Left colon (tissue), 2 donors: Measurements from ENCODE around the gene SLC39A11. TPM values are rescaled to one million over a fixed set of nuclear protein-coding genes. Genes with fewer than 3 reads are reported as not detected.
"Not testable (repeated sequence)": the region's sequence is repeated elsewhere in the genome, so short reads cannot be mapped to it uniquely, and the experiment has no call there.

Experiments used
- ATAC-seq: fragments of 200-7000 bp; cut with Tn5 transposase; one replicate; pipeline ENCODE4 v1.9.1; 2020; ENCODE audit warnings: mild to moderate bottlenecking, moderate library complexity
- DNase-seq, 2 donors: peaks; one replicate each; pipeline ENCODE4 v3.0.0-alpha.2; 2020
- intact Hi-C, 2 donors: fragments of 100-400 bp; cut with DNase I in 1 of 2; cut with micrococcal nuclease in 1 of 2; formaldehyde crosslinking; loops; one replicate each; pipeline versions ENCODE4 v1.11.2 to v1.14.0; 2022; cut with DNase I, micrococcal nuclease
- total RNA-seq, 2 donors: library from RNA; stranded (reverse); fragmentation: NEBNext Ultra II Directional; extraction: Animal tissue kit (Norgen Biotek cat#: 25700); gene quantifications; one replicate each; pipeline ENCODE4 v1.2.1, GENCODE V29; 2021
- donor health status: DM: no; HTN: no; CAD: no.
- donor health status: DM: yes; HTN: yes; CAD: no.

Gene SLC39A11
- total RNA-seq, 2 donors from 2014 or later: 67.4 to 89.8 TPM

DNA sequence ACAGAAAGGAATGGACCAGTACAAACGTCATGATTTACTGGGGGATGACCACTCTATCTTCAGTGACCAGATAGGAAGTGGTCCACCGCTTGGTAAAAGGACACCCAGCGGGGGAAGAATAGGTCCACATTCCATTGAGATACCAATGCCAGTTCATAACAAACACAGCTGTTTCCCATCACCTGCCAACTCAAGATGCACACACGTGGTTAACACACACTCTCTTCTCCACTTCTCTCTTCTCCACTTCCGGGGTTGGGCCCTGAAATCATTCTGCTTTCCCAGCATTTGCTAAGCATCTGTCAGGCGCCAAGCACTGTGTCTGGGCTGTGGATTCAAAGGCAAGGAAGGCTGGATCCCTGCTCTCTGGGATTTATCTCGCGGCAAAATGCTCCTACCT, 175.5 kb downstream of the SLC39A11 start:
- DNase-seq: no peak
- ATAC-seq: no peak
- intact Hi-C loops: no loop called here

DNA sequence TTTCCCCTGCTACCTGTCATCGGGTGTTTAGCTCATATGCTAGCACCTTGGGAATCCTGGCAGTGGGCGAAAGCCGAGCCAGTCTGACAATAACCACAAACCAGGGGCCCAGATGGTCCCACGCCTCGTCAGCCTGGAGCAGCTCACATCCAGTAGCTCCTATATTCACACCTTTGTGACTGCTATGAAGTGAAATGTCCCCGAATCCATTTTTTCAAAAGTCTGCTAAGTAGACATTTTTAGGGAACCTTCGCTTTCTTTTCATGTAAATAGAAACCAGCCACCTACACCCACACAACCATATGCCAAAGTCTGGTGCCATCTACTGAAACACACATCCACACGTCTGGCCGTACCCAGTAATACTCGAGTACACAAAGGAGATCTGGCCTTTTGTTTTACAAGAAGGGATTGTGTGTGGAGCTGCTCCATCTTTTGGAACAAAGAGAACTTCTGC, 176.8 kb downstream of the SLC39A11 start:
- DNase-seq (no peak), ATAC-seq (no peak)

DNA sequence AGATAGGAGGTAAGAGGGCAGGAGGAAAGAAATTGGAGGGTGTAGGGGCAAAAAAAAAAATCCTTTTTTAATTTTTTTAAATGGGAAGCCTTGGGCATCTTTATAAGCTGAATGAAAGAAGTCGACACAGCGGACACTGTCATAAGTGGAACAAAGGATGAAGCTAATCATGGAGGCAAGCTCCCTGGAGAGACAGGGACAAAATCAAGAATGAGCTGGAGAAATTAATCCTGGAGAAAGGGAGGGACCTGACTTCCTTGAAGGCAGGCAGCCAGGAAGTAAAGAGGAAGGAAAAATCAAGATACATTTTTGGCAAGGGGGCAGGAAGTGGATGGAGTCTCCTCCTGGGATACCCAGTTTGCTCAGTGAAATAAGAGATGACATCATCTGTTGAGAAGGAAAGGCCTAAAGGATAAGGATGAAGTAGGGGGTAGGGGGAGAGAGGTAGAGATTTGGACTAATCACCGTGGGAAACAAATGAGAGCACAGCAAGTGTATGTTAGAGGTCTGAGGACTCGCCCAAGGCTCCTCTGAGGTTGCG, 179.3 kb downstream of the SLC39A11 start:
- ATAC-seq: no peak
- DNase-seq: no peak

More for the DNA sequence above, 176.8 kb downstream of the SLC39A11 start:
- intact Hi-C loops: no loop called here

DNA sequence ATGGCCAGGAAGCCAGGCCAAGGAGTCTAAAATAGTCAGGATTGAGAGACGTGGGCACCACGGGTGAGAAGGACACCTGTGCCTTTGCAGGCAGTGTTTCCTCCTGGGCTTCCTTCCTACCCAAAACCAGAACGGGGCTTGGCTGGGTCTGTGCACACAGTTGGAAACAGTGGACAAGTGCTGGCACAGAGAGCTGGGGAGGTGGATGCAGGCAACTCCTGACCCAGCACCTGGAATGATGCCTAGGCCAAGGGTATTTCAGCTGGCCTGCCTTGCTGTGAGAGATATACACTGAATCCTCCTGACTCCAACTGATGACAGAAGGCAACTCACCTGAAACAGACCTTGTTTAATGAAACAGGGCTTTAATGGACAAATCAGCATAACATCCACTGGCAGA, 186.2 kb downstream of the SLC39A11 start:
- no peak for ATAC-seq
- intact Hi-C loops: no loop called here

More for the DNA sequence above, 179.3 kb downstream of the SLC39A11 start:
- intact Hi-C loops: no loop called here

DNA sequence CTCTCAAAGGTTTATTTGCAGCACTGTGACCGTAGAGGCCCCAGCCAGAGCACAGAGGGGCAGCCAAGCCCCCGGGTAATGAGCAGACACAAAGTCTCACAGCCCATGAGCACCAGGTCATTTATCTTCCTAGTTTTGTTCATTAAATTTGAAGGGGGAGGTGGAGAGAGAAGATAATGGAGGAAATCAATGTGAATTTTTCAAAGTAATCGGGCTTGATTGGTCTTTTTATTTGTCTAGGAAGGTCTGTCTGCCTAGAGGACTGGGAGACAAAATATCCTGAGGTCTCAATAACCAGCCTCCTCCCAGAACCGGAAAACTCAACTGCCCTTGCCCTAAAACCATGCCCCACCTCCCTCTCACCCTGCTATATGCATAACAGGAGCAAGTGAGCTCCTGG, 189.0 kb downstream of the SLC39A11 start:
- DNase-seq (no peak), ATAC-seq (no peak)
- intact Hi-C loops: no loop called here

More for the DNA sequence above, 186.2 kb downstream of the SLC39A11 start:
- no peak for DNase-seq

DNA sequence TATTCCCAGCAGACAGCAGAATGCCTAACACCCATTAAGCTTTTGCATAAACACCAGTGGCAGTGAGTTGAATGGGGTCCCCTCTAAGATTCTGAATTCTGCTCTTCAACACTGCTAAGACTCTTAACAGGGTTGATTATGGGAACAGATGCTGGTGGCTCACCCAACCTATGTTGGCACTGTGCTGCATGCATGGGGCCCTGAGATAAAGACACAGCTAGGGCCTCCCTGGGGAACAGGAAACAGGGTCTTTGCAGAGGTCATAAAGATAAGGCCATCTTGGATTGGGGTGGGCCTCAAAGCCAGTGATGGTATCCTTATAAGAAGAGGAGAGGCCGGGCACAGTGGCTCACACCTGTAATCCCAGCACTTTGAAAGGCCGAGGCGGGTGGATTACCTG, 190.8 kb downstream of the SLC39A11 start:
- intact Hi-C loops: no loop called here
- ATAC-seq: no peak
- DNase-seq: no peak

DNA sequence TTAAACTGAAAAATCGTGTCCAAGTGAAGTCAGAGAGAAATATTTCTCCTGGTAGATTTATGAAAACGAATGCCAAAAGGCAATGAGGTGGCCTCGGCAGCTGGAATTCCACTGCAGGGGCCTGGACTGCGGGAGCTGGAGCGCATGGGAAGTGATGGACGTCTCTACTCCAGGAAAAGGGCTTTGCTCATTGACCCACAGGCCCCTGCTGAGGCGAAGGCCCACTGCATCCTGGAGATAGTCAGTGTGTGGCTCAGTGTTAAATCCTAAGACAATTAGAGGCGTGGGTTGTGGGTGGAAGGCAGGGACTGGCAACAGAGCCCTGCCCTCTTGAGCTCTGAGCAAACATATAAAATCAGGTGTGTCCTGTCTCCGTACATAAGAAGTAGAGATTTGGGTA, 191.4 kb downstream of the SLC39A11 start:
- peak; percentile 82 for ATAC-seq
- intact Hi-C loops: no loop called here
- no peak for DNase-seq

DNA sequence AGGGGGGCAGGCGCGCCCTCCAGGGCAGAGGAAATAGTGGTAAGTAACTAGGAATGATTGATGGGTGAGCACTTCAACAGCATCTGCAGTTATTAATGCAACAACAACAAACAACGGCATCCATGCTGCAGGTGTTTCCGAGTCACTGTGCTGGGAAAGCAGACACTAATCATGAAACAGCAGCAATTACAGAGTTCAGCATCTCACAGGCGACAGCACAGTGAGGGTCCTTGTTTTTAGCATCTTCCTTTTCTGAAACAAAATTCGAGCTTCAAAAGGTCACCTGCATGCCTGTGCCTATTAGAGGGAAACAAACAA, 191.9 kb downstream of the SLC39A11 start:
- no peak for DNase-seq
- ATAC-seq: no peak
- intact Hi-C loops: no loop called here

DNA sequence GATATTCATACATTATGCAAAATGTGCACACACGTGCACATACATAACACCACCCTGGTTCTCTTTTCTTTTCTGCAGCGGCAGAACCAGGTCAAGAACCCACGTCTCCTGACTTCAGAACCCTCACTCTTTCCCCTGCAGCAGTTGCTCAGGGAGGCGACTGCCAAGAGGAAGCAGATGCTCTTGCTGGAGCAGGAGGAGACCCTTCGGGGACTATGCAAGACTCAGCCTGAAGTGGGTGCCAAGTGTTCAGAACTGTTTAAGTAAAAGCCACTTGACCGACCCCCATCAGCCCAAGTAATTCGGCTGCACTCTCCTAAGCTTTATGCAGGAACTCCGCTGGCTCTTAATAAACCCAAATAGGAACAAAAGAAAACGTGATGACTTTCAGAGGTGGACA, 193.8 kb downstream of the SLC39A11 start:
- intact Hi-C loops: no loop called here

DNA sequence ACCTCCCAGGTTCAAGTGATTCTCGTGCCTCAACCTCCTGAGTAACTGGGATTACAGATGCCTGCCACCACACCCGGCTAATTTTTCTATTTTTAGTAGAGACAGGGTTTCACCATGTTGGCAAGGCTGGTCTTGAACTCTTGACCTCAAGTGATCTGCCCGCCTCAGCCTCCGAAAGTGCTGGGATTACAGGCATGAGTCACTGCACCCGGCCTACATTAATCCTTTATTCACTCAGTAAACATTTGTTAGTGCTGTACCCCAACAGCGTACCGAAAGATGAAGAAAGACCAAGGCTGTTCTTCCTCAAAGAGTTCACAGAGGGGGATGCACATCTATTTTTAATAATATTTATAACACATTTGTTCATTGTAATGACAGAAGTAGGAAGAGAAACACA, 196.2 kb downstream of the SLC39A11 start:
- intact Hi-C loops, DNase-seq, ATAC-seq: not testable (repeated sequence)

More for the DNA sequence above, 193.8 kb downstream of the SLC39A11 start:
- ATAC-seq (no peak), DNase-seq (no peak)

DNA sequence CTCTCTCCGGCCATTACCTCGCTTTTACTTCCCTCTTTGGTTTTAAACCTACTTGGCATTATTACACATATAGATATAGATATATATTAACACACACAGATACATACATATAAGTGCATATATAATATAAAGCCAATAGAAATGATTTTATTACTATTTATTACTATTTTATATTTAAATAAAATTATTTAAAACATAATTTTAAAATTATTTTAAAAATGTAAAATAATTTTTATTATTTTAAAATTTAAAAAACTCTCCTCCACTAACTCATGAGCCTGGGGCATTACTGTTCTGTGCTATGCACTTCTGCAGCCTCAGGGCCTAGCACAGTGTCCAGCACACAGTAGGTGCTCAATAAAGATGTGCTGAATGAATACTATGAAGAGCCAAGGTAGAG, 200.9 kb downstream of the SLC39A11 start:
- DNase-seq (no peak), ATAC-seq (no peak)
- intact Hi-C loops: no loop called here

DNA sequence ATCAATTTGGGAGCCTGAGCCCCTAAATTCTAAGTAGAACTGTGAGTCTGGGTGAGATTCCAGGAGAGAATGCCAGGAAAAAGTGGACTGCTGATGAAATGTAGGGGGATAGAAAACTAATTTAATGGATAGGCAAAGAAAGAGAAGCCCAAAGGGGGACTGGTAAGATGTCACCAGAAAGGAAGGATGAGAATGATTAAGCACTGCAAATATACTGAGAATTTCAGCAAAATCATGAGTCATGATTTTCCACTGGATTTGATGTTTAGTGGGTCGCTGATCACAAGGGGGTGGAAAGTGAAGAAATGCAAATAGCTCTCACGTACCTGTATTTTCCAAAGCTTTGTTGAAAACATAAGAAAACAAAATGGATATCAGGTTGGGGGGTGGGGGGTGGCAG, 201.8 kb downstream of the SLC39A11 start:
- intact Hi-C loops: no loop called here
- no peak for ATAC-seq
- DNase-seq: no peak

DNA sequence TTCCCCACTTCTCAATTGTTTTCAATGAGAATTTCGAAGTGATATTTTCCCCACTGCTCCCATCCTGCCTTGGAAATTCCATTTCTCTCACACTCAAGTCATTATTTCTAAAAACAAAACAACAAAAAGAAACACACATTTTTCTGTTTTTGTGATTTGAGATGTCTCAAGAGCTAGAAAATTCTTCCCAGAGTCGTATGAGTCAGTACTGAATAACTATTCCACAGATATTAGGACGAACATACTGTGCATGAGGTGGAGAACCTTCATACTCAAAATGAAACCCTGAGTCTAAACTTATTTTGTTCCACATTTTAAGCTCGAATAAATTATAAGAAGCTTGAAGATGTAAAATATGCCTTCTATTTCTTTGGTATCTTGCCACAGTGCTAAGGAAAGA, 204.6 kb downstream of the SLC39A11 start:
- no peak for DNase-seq
- no peak for ATAC-seq
- intact Hi-C loops: no loop called here

DNA sequence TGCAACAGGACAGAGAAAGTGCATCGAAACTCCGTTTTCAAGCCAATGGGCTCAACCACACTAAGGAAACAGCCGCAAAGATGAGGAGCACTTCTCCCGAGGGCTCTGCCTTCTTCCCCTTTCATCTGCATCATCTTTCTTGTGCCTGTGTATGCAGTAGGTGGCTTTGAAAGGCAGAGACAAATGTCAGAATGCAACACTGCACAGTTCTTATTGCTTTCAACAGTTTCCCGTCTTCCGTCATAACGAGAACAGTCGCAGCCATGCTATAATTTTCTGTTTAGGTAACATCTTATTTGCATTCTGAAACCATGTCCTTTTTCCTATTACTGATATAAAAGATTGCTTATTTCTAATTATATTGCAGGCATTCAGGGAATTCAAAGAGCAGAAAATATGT, 205.2 kb downstream of the SLC39A11 start:
- no peak for ATAC-seq
- intact Hi-C loops: no loop called here
- no peak for DNase-seq

DNA sequence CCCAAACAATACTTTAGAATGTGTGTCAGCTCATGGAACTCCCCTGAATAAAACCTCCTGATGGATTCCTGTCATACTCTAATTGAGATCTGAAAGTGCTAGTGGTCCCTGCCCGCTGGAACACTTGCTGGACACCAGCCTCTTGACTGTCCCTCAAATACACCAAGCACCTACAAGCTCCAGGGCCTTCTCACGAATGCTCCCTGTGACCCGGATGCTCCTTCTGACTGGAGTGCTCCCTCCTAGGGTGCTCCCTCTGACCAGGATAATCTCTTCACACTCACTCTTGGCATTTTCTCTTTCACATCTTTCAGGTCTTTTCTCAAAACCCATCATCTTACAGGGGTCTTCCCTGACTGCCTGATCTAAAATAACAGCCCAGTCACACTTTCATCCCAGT, 205.9 kb downstream of the SLC39A11 start:
- intact Hi-C loops: no loop called here
- ATAC-seq (no peak), DNase-seq (no peak)

DNA sequence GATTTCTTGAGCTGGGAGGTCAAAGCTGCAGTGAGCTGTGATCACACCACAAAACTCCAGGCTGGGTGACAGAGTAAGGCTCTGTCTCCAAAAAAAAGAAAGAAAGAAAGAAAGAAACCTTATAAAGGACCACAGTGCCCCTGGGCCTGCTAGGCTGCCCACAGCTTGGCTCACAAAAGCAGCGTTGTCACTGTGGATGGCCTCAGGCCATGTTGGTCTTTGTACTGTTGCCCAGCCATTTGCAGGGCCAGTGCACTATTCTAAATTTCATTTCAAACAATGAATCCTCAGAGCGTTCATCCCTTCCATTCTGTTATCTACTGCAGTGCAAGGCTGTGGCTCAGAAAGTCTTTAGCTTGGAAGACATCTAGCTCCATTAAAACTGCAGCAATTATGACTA, 208.4 kb downstream of the SLC39A11 start:
- ATAC-seq (no peak), DNase-seq (no peak)
- intact Hi-C loops: no loop called here

DNA sequence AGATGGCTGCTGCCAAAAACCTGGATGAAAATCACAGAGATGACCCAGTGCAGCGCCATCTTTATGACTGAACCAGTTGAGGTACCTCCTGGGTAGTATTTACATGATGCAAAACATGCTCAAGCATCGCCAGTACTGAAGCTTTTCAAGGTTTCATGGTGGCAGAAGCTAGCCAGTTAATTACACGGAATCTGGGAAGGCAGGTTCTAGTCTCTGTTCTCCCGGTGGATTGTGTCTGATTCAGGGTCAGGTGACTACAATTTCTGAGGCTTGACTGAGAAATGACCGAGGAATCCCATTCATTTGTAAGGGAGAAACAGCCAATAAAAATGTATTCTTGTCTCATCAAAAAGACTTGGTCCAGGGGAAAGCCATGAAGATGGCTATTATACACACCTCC, 209.1 kb downstream of the SLC39A11 start:
- no peak for ATAC-seq
- intact Hi-C loops: no loop called here
- no peak for DNase-seq

DNA sequence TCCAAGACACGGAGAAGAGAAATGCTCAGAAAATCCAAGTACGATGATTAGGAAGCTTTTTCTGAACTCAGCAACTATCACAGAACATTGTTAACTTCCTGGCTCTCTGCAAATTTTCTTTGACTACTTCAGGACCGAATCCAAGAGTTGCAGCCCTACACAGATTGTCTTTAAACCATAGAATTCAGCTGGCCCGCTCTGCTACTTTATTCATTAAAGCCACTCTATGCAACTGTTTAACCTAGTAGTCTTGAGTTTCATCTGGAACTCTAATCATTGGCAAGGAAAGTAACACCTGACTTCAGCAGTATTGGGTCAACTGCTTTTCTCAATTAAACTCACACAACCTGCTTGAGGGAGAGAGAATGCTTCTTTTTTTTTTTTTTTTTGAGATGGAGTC, 210.1 kb downstream of the SLC39A11 start:
- ATAC-seq (no peak), DNase-seq (no peak)
- intact Hi-C loops: no loop called here

DNA sequence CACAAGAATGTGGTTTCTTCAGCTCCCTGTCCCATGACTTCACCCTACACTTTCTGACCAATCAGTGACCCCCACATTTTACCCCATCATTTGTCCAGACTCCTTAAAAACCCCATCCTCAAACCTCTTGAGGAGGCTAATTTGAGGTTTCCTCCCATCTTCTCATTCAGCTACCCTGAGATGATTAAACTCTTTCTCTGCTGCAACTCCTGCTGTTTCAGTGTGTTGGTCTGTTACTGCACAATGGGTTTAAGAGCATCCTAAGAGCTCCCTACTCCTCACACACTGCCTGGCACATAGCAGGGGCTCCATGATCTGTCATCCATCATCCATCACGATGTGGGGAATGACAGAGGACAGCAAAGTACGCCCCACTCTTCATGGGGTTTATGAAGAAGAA, 212.6 kb downstream of the SLC39A11 start:
- no peak for ATAC-seq
- no peak for DNase-seq
- intact Hi-C loops: no loop called here

DNA sequence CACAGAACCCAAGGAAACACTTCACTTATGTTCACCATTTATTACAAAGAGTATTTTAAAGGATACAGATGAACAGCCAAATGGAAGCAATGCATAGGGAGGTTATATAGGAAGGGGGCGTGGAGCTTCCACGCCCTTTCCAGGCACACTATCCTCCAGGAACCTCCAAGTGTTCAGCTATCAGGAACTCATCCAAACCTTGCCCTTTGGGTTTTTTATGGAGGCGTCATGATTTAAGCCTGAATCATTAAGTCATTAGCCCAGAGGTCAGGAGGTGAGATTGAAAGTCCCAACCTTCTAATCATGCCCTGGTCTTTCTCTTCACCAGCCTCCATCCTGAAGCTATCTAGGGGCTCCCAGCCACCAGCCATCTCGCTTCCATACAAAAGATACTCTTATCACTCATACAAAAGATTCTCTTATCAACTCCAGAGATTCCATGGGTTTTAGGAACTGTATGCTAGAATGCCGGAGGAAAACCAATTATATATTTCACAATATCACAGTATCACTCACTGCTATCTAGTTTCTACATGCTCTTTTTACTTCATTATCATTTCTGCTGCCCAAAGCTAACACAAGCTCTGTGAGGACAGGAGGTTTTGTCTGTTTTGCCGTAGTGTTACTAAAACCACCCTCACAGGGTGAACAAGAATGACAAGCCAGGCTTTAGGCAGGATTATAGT, 213.4 kb downstream of the SLC39A11 start:
- intact Hi-C loops: no loop called here
- DNase-seq (no peak), ATAC-seq (no peak)

DNA sequence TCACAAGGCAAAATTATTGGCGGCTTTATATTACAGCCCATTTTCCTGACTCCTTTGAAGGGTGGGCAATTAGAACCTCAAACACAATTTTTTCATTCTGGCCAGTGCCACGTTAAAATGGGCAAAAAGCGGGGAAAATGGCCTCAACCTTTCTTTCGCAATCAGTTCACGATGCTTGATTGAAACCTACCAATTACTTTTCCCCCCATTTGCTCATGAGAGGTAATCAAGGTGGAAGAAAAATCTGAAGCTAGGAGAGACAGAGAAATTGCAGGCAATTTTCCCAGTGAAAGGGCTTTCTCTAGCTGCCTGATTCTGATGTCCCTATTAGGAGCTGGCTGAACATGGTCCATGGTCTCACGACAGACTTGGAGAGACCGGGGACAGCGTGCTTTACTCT, 215.1 kb downstream of the SLC39A11 start:
- DNase-seq: no peak
- intact Hi-C loops: no loop called here
- no peak for ATAC-seq
